IMR-90 (cell line): Measurements from ENCODE around the gene PCNX2. TPM values are rescaled to one million over a fixed set of nuclear protein-coding genes. Genes with fewer than 3 reads are reported as not detected.

Experiments used
- ATAC-seq: fragments of 200-7000 bp; cut with Tn5 transposase; 2 replicates; pipeline ENCODE4 v1.9.1; 2020; ENCODE audit warnings: low read depth, mild to moderate bottlenecking, moderate library complexity
- BruUV-seq: library from RNA; stranded (reverse); fragments of 400-500 nt; replicated peaks from 2 replicates; lab custom pipeline; 2021; lab: Mats Ljungman, UMichigan
- CTCF ChIA-PET: fragments of 300-600 bp; formaldehyde crosslinking; extraction: SDS; loops from one replicate; lab custom pipeline; 2021; ENCODE audit warnings: antibody characterized with exemption; lab: Yijun Ruan, JAX
- POLR2A ChIA-PET: fragments of 300-600 bp; sonication (Branson Sonifier 250); formaldehyde crosslinking; loops from one replicate; lab custom pipeline; 2022; ENCODE audit warnings: antibody characterized with exemption; ENCODE audit not compliant: unreplicated experiment; lab: Charles Lee
- DNase-seq: peaks from one replicate; pipeline ENCODE4 v3.0.0; 2013
- H2AFZ ChIP-seq: replicated peaks from 2 replicates; pipeline ENCODE3; 2013; ENCODE audit warnings: low read length, mild to moderate bottlenecking; ENCODE audit not compliant: poor library complexity
- H2AK5ac ChIP-seq: 2 replicates; pipeline ENCODE4 v1.6.1; 2013; ENCODE audit warnings: low read depth, low read length, inconsistent platforms
- H2AK9ac ChIP-seq: replicated peaks from 2 replicates; pipeline ENCODE3; 2013; ENCODE audit warnings: mild to moderate bottlenecking, low read depth, low read length, moderate library complexity; ENCODE audit not compliant: poor library complexity
- H2BK120ac ChIP-seq: 2 replicates; pipeline ENCODE4 v1.6.1; 2013; ENCODE audit warnings: low read depth, low read length, inconsistent platforms
- H2BK15ac ChIP-seq: 3 replicates; pipeline ENCODE4 v1.6.1; 2013; ENCODE audit warnings: low read depth, low read length, inconsistent platforms
- H2BK20ac ChIP-seq: 2 replicates; pipeline ENCODE4 v1.6.1; 2013; ENCODE audit warnings: low read depth, mild to moderate bottlenecking, inconsistent platforms, low read length, moderate library complexity
- H2BK5ac ChIP-seq: 2 replicates; pipeline ENCODE4 v1.6.1; 2013; ENCODE audit warnings: mild to moderate bottlenecking, low read depth, low read length, inconsistent platforms; ENCODE audit not compliant: poor library complexity, severe bottlenecking
- H3K14ac ChIP-seq: replicated peaks from 2 replicates; pipeline ENCODE4 v1.6.1; 2013; ENCODE audit warnings: low read depth, low read length, inconsistent platforms
- H3K18ac ChIP-seq: 2 replicates; pipeline ENCODE4 v1.6.1; 2013; ENCODE audit warnings: low read depth, low read length, control low read depth
- H3K23ac ChIP-seq: 2 replicates; pipeline ENCODE4 v1.6.1; 2013; ENCODE audit warnings: low read depth, low read length, inconsistent platforms
- H3K27ac ChIP-seq: 2 replicates; pipeline ENCODE4 v1.5.1; 2013; ENCODE audit warnings: mild to moderate bottlenecking, control low read depth, low read length; ENCODE audit not compliant: insufficient read depth
- H3K27me3 ChIP-seq: 2 replicates; pipeline ENCODE4 v1.6.1; 2013; ENCODE audit warnings: low read length; ENCODE audit not compliant: control insufficient read depth, insufficient read depth
- H3K36me3 ChIP-seq: 2 replicates; pipeline ENCODE4 v1.6.1; 2013; ENCODE audit warnings: low read length, mixed read lengths; ENCODE audit not compliant: control insufficient read depth, insufficient read depth
- H3K4ac ChIP-seq: 2 replicates; pipeline ENCODE4 v1.6.1; 2013; ENCODE audit warnings: low read depth, low read length, inconsistent platforms
- H3K4me1 ChIP-seq: 2 replicates; pipeline ENCODE4 v1.6.1; 2013; ENCODE audit warnings: low read length, mixed read lengths; ENCODE audit not compliant: control insufficient read depth, insufficient read depth
- H3K4me2 ChIP-seq: 2 replicates; pipeline ENCODE4 v1.6.1; 2013; ENCODE audit warnings: low read depth, mild to moderate bottlenecking, control low read depth, low read length, moderate library complexity
- H3K4me3 ChIP-seq: 2 replicates; pipeline ENCODE4 v1.5.1; 2013; ENCODE audit warnings: low read depth, mild to moderate bottlenecking, control low read depth, low read length, moderate library complexity; ENCODE audit not compliant: insufficient read depth
- H3K56ac ChIP-seq: 2 replicates; pipeline ENCODE4 v1.6.1; 2013; ENCODE audit warnings: low read length, inconsistent platforms; ENCODE audit not compliant: insufficient read depth; ENCODE audit errors: extremely low read depth
- H3K79me1 ChIP-seq, 2 experiments: 2 replicates each; pipeline ENCODE4 v1.6.1; 2013; ENCODE audit warnings: low read length in 2 of 2, inconsistent platforms in 1 of 2, low read depth in 1 of 2
- H3K9ac ChIP-seq: 2 replicates; pipeline ENCODE4 v1.6.1; 2013; ENCODE audit warnings: low read depth, low read length, control low read depth
- H3K9me1 ChIP-seq: 2 replicates; pipeline ENCODE4 v1.6.1; 2013; ENCODE audit warnings: low read length, inconsistent platforms; ENCODE audit not compliant: insufficient read depth
- H3K9me3 ChIP-seq: 2 replicates; pipeline ENCODE4 v1.6.1; 2013; ENCODE audit warnings: low read length; ENCODE audit not compliant: control insufficient read depth, insufficient read depth
- H4K20me1 ChIP-seq: 2 replicates; pipeline ENCODE4 v1.6.1; 2013; ENCODE audit warnings: low read length, inconsistent platforms; ENCODE audit not compliant: insufficient read depth
- H4K5ac ChIP-seq: 2 replicates; pipeline ENCODE4 v1.6.1; 2013; ENCODE audit warnings: mild to moderate bottlenecking, low read depth, low read length, control low read depth
- H4K8ac ChIP-seq, 2 experiments: 2 replicates each; pipeline ENCODE4 v1.6.1; 2013; ENCODE audit warnings: low read depth in 2 of 2, low read length in 2 of 2, control low read depth in 1 of 2, inconsistent platforms in 1 of 2
- H4K91ac ChIP-seq: 2 replicates; pipeline ENCODE4 v1.6.1; 2013; ENCODE audit warnings: low read depth, low read length, inconsistent platforms; ENCODE audit not compliant: insufficient read depth
- BHLHE40 ChIP-seq: fragments of 150-350 bp; IDR thresholded peaks from 2 replicates; pipeline ENCODE4 v1.6.1; 2016; ENCODE audit warnings: mild to moderate bottlenecking, low read depth, low read length
- CEBPB ChIP-seq: IDR thresholded peaks from 2 replicates; pipeline ENCODE4 v1.6.1; 2012; ENCODE audit warnings: low read depth, low read length, improper control_type of control experiment
- CHD1 ChIP-seq: IDR thresholded peaks from 2 replicates; pipeline ENCODE4 v1.6.1; 2012; ENCODE audit warnings: low read depth, low read length, improper control_type of control experiment
- ELK1 ChIP-seq: fragments of 150-350 bp; IDR thresholded peaks from 2 replicates; pipeline ENCODE4 v1.6.1; 2016; ENCODE audit warnings: low read depth, mild to moderate bottlenecking, low read length, moderate library complexity, borderline replicate concordance
- FOS ChIP-seq: fragments of 150-350 bp; IDR thresholded peaks from 2 replicates; pipeline ENCODE4 v1.6.1; 2016; ENCODE audit warnings: low read depth, low read length
- MAFK ChIP-seq: IDR thresholded peaks from 2 replicates; pipeline ENCODE4 v1.6.1; 2012; ENCODE audit warnings: low read depth, low read length, improper control_type of control experiment
- MAZ ChIP-seq: IDR thresholded peaks from 2 replicates; pipeline ENCODE4 v1.6.1; 2012; ENCODE audit warnings: low read depth, mild to moderate bottlenecking, low read length, improper control_type of control experiment, moderate library complexity, borderline replicate concordance
- MXI1 ChIP-seq: IDR thresholded peaks from 2 replicates; pipeline ENCODE4 v1.6.1; 2012; ENCODE audit warnings: low read depth, mild to moderate bottlenecking, low read length, moderate library complexity, borderline replicate concordance
- NFE2L2 ChIP-seq: fragments of 150-350 bp; IDR thresholded peaks from 2 replicates; pipeline ENCODE4 v1.6.1; 2016; ENCODE audit warnings: low read depth, mild to moderate bottlenecking, low read length
- POLR2A ChIP-seq: IDR thresholded peaks from 2 replicates; pipeline ENCODE4 v1.6.1; 2012; ENCODE audit warnings: mild to moderate bottlenecking, low read depth, low read length
- RAD21 ChIP-seq: IDR thresholded peaks from 2 replicates; pipeline ENCODE4 v1.6.1; 2012; ENCODE audit warnings: low read length, improper control_type of control experiment
- RCOR1 ChIP-seq: IDR thresholded peaks from 2 replicates; pipeline ENCODE4 v1.6.1; 2012; ENCODE audit warnings: mild to moderate bottlenecking, low read length, improper control_type of control experiment; ENCODE audit not compliant: insufficient replicate concordance
- RFX5 ChIP-seq: IDR thresholded peaks from 2 replicates; pipeline ENCODE4 v1.8.0; 2012; ENCODE audit warnings: low read depth, mild to moderate bottlenecking, low read length, moderate library complexity
- SMC3 ChIP-seq: fragments of 150-350 bp; IDR thresholded peaks from 2 replicates; pipeline ENCODE4 v1.6.1; 2016; ENCODE audit warnings: low read depth, mild to moderate bottlenecking, antibody characterized with exemption, low read length, moderate library complexity
- WGBS, 2 experiments: methylation state at CpG; one replicate each; pipeline versions ENCODE4 v1.1.5 to v1.1.7; 2013; ENCODE audit warnings: missing lambda C conversion rate in 2 of 2; ENCODE audit not compliant: insufficient read length in 1 of 2; ENCODE audit errors: extremely low coverage in 2 of 2; 5-methylcytosine and 5-hydroxymethylcytosine counted together
- dilution Hi-C: fragments of 300-500 bp; cut with HindIII; formaldehyde crosslinking; loops from one replicate; pipeline ENCODE4 v1.14.3; 2018; ENCODE audit warnings: low sequenced_read_pairs; ENCODE audit not compliant: unreplicated experiment
- in situ Hi-C: fragments of 300-500 bp; cut with MboI; formaldehyde crosslinking; loops from 3 replicates; pipeline ENCODE4 v1.14.3; 2019; ENCODE audit warnings: low sequenced_read_pairs, inconsistent platforms, mixed read lengths
- intact Hi-C: fragments of 100-400 bp; cut with micrococcal nuclease; formaldehyde crosslinking; loops from 2 replicates; pipeline ENCODE4 v1.10.0; 2022
- polyA plus RNA-seq, 3 experiments: library from polyadenylated mRNA; depleted of rRNA; stranded (reverse); fragments of >200 nt; gene quantifications; 2 replicates each; pipeline ENCODE4 v1.2.3, GENCODE V29; 2012; ENCODE audit warnings: low replicate concordance in 1 of 3
- total RNA-seq: library from RNA; depleted of rRNA; stranded (reverse); fragments of >200 nt; gene quantifications from 2 replicates; pipeline ENCODE4 v1.2.3, GENCODE V29; 2012
- TF ChIP-seq, protein P1 (sequence below): conservative IDR thresholded peaks from 2 replicates; pipeline ENCODE4 v1.5.1; 2012; ENCODE audit warnings: mild to moderate bottlenecking, low read depth, low read length, improper control_type of control experiment
- TF ChIP-seq, protein P2 (sequence below): fragments of 150-350 bp; IDR thresholded peaks from 2 replicates; pipeline ENCODE4 v1.6.1; 2017; ENCODE audit warnings: mild to moderate bottlenecking, antibody characterized with exemption, low read length, low read depth

PCNX2 gene
- total and polyA plus RNA-seq, 2 of the 4 experiments (the other 2 are of a cell fraction), result 15.9 to 22.6 TPM

DNA sequence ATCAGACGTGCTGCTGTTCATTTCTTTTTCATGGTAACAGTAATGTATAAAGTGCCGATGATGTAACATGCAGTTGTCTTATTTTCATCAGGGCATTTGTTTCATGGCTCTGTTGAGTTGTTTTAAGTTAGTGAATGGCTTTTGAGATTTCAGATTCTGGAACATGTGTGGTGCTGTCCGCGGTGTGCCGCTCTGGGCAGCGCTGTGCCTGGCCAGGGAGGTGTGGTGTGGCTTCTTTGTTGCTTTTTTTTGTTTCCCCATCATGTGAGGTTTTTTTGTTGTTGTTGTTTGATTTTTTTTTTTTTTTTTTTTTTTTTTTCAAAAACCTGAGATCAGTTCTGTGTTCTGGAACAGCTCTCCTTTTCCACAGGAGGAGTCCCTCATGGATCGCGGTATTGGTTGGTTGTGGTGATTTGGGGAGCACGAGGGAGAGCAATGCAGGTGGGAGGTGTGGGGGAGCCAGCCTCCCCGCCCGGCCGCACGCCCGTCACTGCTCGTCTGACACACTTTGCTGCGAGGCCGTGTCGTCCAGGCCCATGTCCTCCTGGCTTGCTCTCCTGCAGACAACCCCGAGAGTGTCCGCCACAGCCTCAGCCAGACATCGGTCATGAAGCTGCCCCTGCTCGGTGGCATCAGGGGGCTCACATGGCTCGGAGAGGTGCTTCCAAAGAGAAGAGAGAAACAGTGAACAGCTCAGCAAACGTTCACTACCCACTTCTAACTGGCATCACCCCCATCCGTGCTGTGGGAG is 311.5 kb downstream of the PCNX2 start:
- TF ChIP-seq MXI1 (no peak), BHLHE40 (no peak), RFX5 (no peak), ELK1 (no peak), RAD21 (no peak), NFE2L2 (no peak), POLR2A (no peak), CEBPB (no peak), FOS (no peak), RCOR1 (no peak), SMC3 (no peak), CHD1 (no peak), MAFK (no peak), MAZ (no peak)
- TF ChIP-seq, protein P1, sequence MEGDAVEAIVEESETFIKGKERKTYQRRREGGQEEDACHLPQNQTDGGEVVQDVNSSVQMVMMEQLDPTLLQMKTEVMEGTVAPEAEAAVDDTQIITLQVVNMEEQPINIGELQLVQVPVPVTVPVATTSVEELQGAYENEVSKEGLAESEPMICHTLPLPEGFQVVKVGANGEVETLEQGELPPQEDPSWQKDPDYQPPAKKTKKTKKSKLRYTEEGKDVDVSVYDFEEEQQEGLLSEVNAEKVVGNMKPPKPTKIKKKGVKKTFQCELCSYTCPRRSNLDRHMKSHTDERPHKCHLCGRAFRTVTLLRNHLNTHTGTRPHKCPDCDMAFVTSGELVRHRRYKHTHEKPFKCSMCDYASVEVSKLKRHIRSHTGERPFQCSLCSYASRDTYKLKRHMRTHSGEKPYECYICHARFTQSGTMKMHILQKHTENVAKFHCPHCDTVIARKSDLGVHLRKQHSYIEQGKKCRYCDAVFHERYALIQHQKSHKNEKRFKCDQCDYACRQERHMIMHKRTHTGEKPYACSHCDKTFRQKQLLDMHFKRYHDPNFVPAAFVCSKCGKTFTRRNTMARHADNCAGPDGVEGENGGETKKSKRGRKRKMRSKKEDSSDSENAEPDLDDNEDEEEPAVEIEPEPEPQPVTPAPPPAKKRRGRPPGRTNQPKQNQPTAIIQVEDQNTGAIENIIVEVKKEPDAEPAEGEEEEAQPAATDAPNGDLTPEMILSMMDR, result no peak
- TF ChIP-seq, protein P2, sequence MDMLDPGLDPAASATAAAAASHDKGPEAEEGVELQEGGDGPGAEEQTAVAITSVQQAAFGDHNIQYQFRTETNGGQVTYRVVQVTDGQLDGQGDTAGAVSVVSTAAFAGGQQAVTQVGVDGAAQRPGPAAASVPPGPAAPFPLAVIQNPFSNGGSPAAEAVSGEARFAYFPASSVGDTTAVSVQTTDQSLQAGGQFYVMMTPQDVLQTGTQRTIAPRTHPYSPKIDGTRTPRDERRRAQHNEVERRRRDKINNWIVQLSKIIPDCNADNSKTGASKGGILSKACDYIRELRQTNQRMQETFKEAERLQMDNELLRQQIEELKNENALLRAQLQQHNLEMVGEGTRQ, result no peak
- no peak overlapping the region for H2AFZ ChIP-seq
- no peak overlapping the region for H3K4ac ChIP-seq
- H3K56ac ChIP-seq, result no peak overlapping the region
- DNase-seq (no peak), ATAC-seq (no peak)
- in situ Hi-C loops, result no loop called here
- ChIA-PET POLR2A (no interaction called here), CTCF (no interaction called here)
- H3K18ac ChIP-seq, result no peak overlapping the region
- no peak overlapping the region for H4K8ac ChIP-seq
- no peak overlapping the region for H3K4me2 ChIP-seq
- no peaks in the 10 kb centered on the region for H4K20me1 ChIP-seq
- no peaks in the 10 kb centered on the region for H3K79me1 ChIP-seq
- dilution Hi-C loops, result no loop called here
- TSS peak; percentile 87 for BruUV-seq
- H3K27me3 ChIP-seq, result no peaks in the 10 kb centered on the region
- no peak overlapping the region for H3K14ac ChIP-seq
- 100% methylated on average over 4 of the region's 25 CpGs; no CpG with 5 or more reads in 1 of the 2 experiments for WGBS, 2 experiments
- no peak overlapping the region for H3K27ac ChIP-seq
- peaks cover 14% of the 10 kb centered on the region for H3K9me1 ChIP-seq
- H2BK20ac ChIP-seq, result no peak overlapping the region
- H2AK5ac ChIP-seq, result no peak overlapping the region; the same call in 1 of the 2 replicates
- peaks cover 9% of the 10 kb centered on the region for H3K4me1 ChIP-seq
- intact Hi-C loops, result no loop called here
- no peak overlapping the region for H4K91ac ChIP-seq
- peaks cover 20% of the 10 kb centered on the region; the same call in 1 of the 2 replicates for H3K36me3 ChIP-seq
- H2BK15ac ChIP-seq, result no peak overlapping the region
- H3K9ac ChIP-seq, result no peak overlapping the region
- no peak overlapping the region for H2BK5ac ChIP-seq
- H3K9me3 ChIP-seq, result no peaks in the 10 kb centered on the region
- no peak overlapping the region for H4K5ac ChIP-seq
- no peak overlapping the region for H3K4me3 ChIP-seq
- no peak overlapping the region for H2AK9ac ChIP-seq
- H2BK120ac ChIP-seq, result no peak overlapping the region
- H3K23ac ChIP-seq, result no peak overlapping the region
